Trophoblast cell (in vitro differentiated cells and primary cell): ENCODE results near the gene P2RY8.

Experiments used
- DNase-seq, 2 donors: peaks; one replicate each; pipeline ENCODE4 v3.0.0-alpha.2; 2016
- H2AFZ ChIP-seq: 2 replicates; pipeline ENCODE4 v1.6.1; 2013; ENCODE audit warnings: low read length, moderate library complexity, mild to moderate bottlenecking; ENCODE audit not compliant: insufficient read depth, poor library complexity
- H2AK5ac ChIP-seq: 2 replicates; pipeline ENCODE4 v1.6.1; 2013; ENCODE audit warnings: mild to moderate bottlenecking, low read length
- H2BK120ac ChIP-seq: 2 replicates; pipeline ENCODE4 v1.6.1; 2013; ENCODE audit warnings: low read length, mild to moderate bottlenecking, moderate library complexity; ENCODE audit not compliant: insufficient read depth, poor library complexity
- H2BK12ac ChIP-seq: 2 replicates; pipeline ENCODE4 v1.6.1; 2013; ENCODE audit warnings: mild to moderate bottlenecking, low read length, moderate library complexity
- H2BK5ac ChIP-seq: 2 replicates; pipeline ENCODE4 v1.6.1; 2013; ENCODE audit warnings: low read length, low read depth, moderate library complexity, mild to moderate bottlenecking; ENCODE audit not compliant: poor library complexity
- H3K14ac ChIP-seq: 2 replicates; pipeline ENCODE4 v1.6.1; 2013; ENCODE audit warnings: mild to moderate bottlenecking, low read length
- H3K18ac ChIP-seq: 2 replicates; pipeline ENCODE4 v1.6.1; 2013; ENCODE audit warnings: mild to moderate bottlenecking, low read length
- H3K23ac ChIP-seq: 2 replicates; pipeline ENCODE4 v1.6.1; 2013; ENCODE audit warnings: low read length
- H3K27ac ChIP-seq: 2 replicates; pipeline ENCODE4 v1.5.1; 2013; ENCODE audit warnings: low read depth, mild to moderate bottlenecking, inconsistent platforms, low read length, moderate library complexity
- H3K27me3 ChIP-seq: 2 replicates; pipeline ENCODE4 v1.6.1; 2013; ENCODE audit warnings: inconsistent platforms, mild to moderate bottlenecking, low read length, moderate library complexity; ENCODE audit not compliant: insufficient read depth
- H3K36me3 ChIP-seq, 2 experiments: 1 replicate in 1 of 2; 2 replicates in 1 of 2; pipeline ENCODE4 v1.6.1; 2013; ENCODE audit warnings: low read length in 2 of 2, mild to moderate bottlenecking in 2 of 2, moderate library complexity in 1 of 2; ENCODE audit not compliant: insufficient read depth in 2 of 2, control insufficient read depth in 1 of 2
- H3K4ac ChIP-seq: 2 replicates; pipeline ENCODE4 v1.6.1; 2013; ENCODE audit warnings: low read depth, mild to moderate bottlenecking, low read length, moderate library complexity
- H3K4me1 ChIP-seq, 2 experiments: 1 replicate in 1 of 2; 2 replicates in 1 of 2; pipeline ENCODE4 v1.6.1; 2013; ENCODE audit warnings: low read length in 2 of 2, mild to moderate bottlenecking in 2 of 2, moderate library complexity in 1 of 2; ENCODE audit not compliant: insufficient read depth in 2 of 2, control insufficient read depth in 1 of 2
- H3K4me2 ChIP-seq: 2 replicates; pipeline ENCODE4 v1.6.1; 2013; ENCODE audit warnings: inconsistent platforms, mild to moderate bottlenecking, low read length, moderate library complexity
- H3K4me3 ChIP-seq: 2 replicates; pipeline ENCODE4 v1.5.1; 2013; ENCODE audit warnings: mild to moderate bottlenecking, low read depth, low read length, inconsistent platforms
- H3K79me1 ChIP-seq: one replicate; pipeline ENCODE4 v1.6.1; 2013; ENCODE audit warnings: low read length
- H3K79me2 ChIP-seq: 2 replicates; pipeline ENCODE4 v1.6.1; 2013; ENCODE audit warnings: low read length, mild to moderate bottlenecking; ENCODE audit not compliant: control insufficient read depth, insufficient read depth, poor library complexity
- H3K9ac ChIP-seq: 2 replicates; pipeline ENCODE4 v1.6.1; 2013; ENCODE audit warnings: mild to moderate bottlenecking, low read length
- H3K9me3 ChIP-seq: 2 replicates; pipeline ENCODE4 v1.6.1; 2013; ENCODE audit warnings: low read depth, mild to moderate bottlenecking, control low read depth, inconsistent platforms, low read length; ENCODE audit not compliant: insufficient read depth
- H4K12ac ChIP-seq: 2 replicates; pipeline ENCODE4 v1.6.1; 2013; ENCODE audit warnings: low read depth, mild to moderate bottlenecking, low read length, moderate library complexity
- H4K8ac ChIP-seq: 2 replicates; pipeline ENCODE4 v1.6.1; 2013; ENCODE audit warnings: low read depth, mild to moderate bottlenecking, low read length, moderate library complexity
- H4K91ac ChIP-seq: one replicate; pipeline ENCODE4 v1.6.1; 2013; ENCODE audit warnings: low read depth, mild to moderate bottlenecking, low read length, moderate library complexity
- WGBS: extraction: QIAGEN DNeasy Blood & Tissue Kit; methylation state at CpG from one replicate; pipeline ENCODE4 v1.1.7; 2013; ENCODE audit warnings: missing lambda C conversion rate; ENCODE audit not compliant: insufficient read length, insufficient coverage; ENCODE audit errors: extremely low coverage; 5-methylcytosine and 5-hydroxymethylcytosine counted together

The P2RY8 gene

GRCh38 chrX:1502853-1503252 lies 34.1 kb downstream of the P2RY8 start:
- no peak for DNase-seq
- WGBS: no CpG with 5 or more reads among the region's 8 CpGs

GRCh38 chrX:1502241-1502640 lies 34.7 kb downstream of the P2RY8 start:
- H3K27ac ChIP-seq: no peak overlapping the region
- no peak overlapping the region for H3K18ac ChIP-seq
- no CpG with 5 or more reads among the region's 12 CpGs for WGBS

More at GRCh38 chrX:1502853-1503252, 34.1 kb downstream of the P2RY8 start:
- H2AFZ ChIP-seq: no peak overlapping the region
- H3K4me2 ChIP-seq: no peak overlapping the region
- H3K27me3 ChIP-seq: no peaks in the 10 kb centered on the region
- H3K36me3 ChIP-seq: no peaks in the 10 kb centered on the region
- H2AK5ac ChIP-seq: no peak overlapping the region
- H3K79me1 ChIP-seq: no peaks in the 10 kb centered on the region
- no peak overlapping the region for H2BK12ac ChIP-seq
- no peak overlapping the region for H3K4ac ChIP-seq
- no peak overlapping the region for H3K9ac ChIP-seq
- H3K14ac ChIP-seq: no peak overlapping the region
- H4K12ac ChIP-seq: no peak overlapping the region
- no peaks in the 10 kb centered on the region for H3K9me3 ChIP-seq
- no peaks in the 10 kb centered on the region for H3K4me1 ChIP-seq
- no peak overlapping the region for H3K4me3 ChIP-seq
- no peaks in the 10 kb centered on the region for H3K79me2 ChIP-seq
- no peak overlapping the region for H4K91ac ChIP-seq
- H4K8ac ChIP-seq: no peak overlapping the region
- no peak overlapping the region for H2BK5ac ChIP-seq
- no peak overlapping the region for H3K18ac ChIP-seq
- H3K23ac ChIP-seq: no peak overlapping the region
- no peak overlapping the region for H2BK120ac ChIP-seq
- H3K27ac ChIP-seq: no peak overlapping the region

GRCh38 chrX:1500701-1501624 lies 36.0 kb downstream of the P2RY8 start:
- Histone ChIP-seq H4K8ac (no peak overlapping the region), H3K4me2 (no peak overlapping the region), H2AK5ac (no peak overlapping the region), H3K27ac (no peak overlapping the region), H2BK120ac (no peak overlapping the region), H3K79me2 (no peaks in the 10 kb centered on the region), H2AFZ (no peak overlapping the region), H3K27me3 (no peaks in the 10 kb centered on the region), H3K14ac (no peak overlapping the region), H2BK12ac (no peak overlapping the region), H3K18ac (no peak overlapping the region), H3K9me3 (no peaks in the 10 kb centered on the region), H2BK5ac (no peak overlapping the region), H3K36me3 (no peaks in the 10 kb centered on the region), H3K4me3 (no peak overlapping the region), H3K79me1 (no peaks in the 10 kb centered on the region), H3K9ac (no peak overlapping the region), H4K91ac (no peak overlapping the region), H4K12ac (no peak overlapping the region), H3K23ac (no peak overlapping the region), H3K4ac (no peak overlapping the region), H3K4me1 (no peaks in the 10 kb centered on the region)
- DNase-seq: no peak
- WGBS: no CpG with 5 or more reads among the region's 23 CpGs

More at GRCh38 chrX:1502241-1502640, 34.7 kb downstream of the P2RY8 start:
- DNase-seq: no peak
- Histone ChIP-seq H2AFZ (no peak overlapping the region), H3K9me3 (no peaks in the 10 kb centered on the region), H3K9ac (no peak overlapping the region), H4K12ac (no peak overlapping the region), H2BK5ac (no peak overlapping the region), H4K91ac (no peak overlapping the region), H3K79me1 (no peaks in the 10 kb centered on the region), H3K4me2 (no peak overlapping the region), H2AK5ac (no peak overlapping the region), H3K4me1 (no peaks in the 10 kb centered on the region), H2BK12ac (no peak overlapping the region), H4K8ac (no peak overlapping the region), H3K23ac (no peak overlapping the region), H3K36me3 (no peaks in the 10 kb centered on the region), H3K27me3 (no peaks in the 10 kb centered on the region), H3K4ac (no peak overlapping the region), H2BK120ac (no peak overlapping the region), H3K4me3 (no peak overlapping the region), H3K14ac (no peak overlapping the region), H3K79me2 (no peaks in the 10 kb centered on the region)

- Histone ChIP-seq H2BK120ac (no peak overlapping the region), H2BK5ac (no peak overlapping the region), H3K36me3 (no peaks in the 10 kb centered on the region), H3K9ac (no peak overlapping the region), H4K91ac (no peak overlapping the region), H3K27me3 (peaks cover 4% of the 10 kb centered on the region), H3K4me1 (no peaks in the 10 kb centered on the region), H3K18ac (no peak overlapping the region), H2BK12ac (no peak overlapping the region), H2AK5ac (no peak overlapping the region), H2AFZ (no peak overlapping the region), H3K9me3 (peaks cover 4% of the 10 kb centered on the region), H3K4me3 (no peak overlapping the region), H3K4ac (no peak overlapping the region), H4K8ac (no peak overlapping the region), H3K79me1 (no peaks in the 10 kb centered on the region), H3K79me2 (no peaks in the 10 kb centered on the region), H4K12ac (no peak overlapping the region), H3K14ac (no peak overlapping the region), H3K23ac (no peak overlapping the region), H3K27ac (no peak overlapping the region), H3K4me2 (no peak overlapping the region)
- no peak for DNase-seq
- no CpG with 5 or more reads among the region's 12 CpGs for WGBS
Measured at GRCh38 chrX:1496076-1496475, 40.9 kb downstream of the P2RY8 start.
